Naive B cell (primary cell): ENCODE results near the gene CBFA2T3. TPM values are rescaled to one million over a fixed set of nuclear protein-coding genes. Genes with fewer than 3 reads are reported as not detected.
A peak's percentile ranks its signal among the peaks of the same experiment; 100 is the strongest.
"Not testable (repeated sequence)": the region's sequence is repeated elsewhere in the genome, so short reads cannot be mapped to it uniquely, and the experiment has no call there.

Experiments
- ATAC-seq, 2 donors: fragments of 150-1000 bp; cut with Tn5 transposase; 2 replicates each; pipeline ENCODE4 v1.10.0; 2021; ENCODE audit warnings: low read depth in 2 of 2, mild to moderate bottlenecking in 2 of 2, moderate library complexity in 2 of 2
- DNase-seq: peaks from one replicate; pipeline ENCODE4 v3.0.0; 2022
- H3K27ac Mint-ChIP-seq, 6 donors: one replicate each; pipeline ENCODE4 v1.8.0; 2020 to 2022; ENCODE audit warnings: mild to moderate bottlenecking in 6 of 6, mixed read lengths in 6 of 6, moderate library complexity in 5 of 6, inconsistent platforms in 2 of 6
- H3K27me3 Mint-ChIP-seq, 3 donors: one replicate each; pipeline ENCODE4 v1.8.0; 2021 to 2022; ENCODE audit warnings: mixed read lengths in 3 of 3, mild to moderate bottlenecking in 1 of 3
- H3K36me3 Mint-ChIP-seq, 2 donors: one replicate each; pipeline ENCODE4 v1.8.0; 2020 to 2022; ENCODE audit warnings: mixed read lengths in 2 of 2, inconsistent platforms in 1 of 2, mild to moderate bottlenecking in 1 of 2
- H3K4me1 Mint-ChIP-seq, 3 donors: one replicate each; pipeline ENCODE4 v1.8.0; 2020 to 2022; ENCODE audit warnings: mixed read lengths in 3 of 3, inconsistent platforms in 1 of 3, mild to moderate bottlenecking in 1 of 3, moderate library complexity in 1 of 3
- H3K4me3 Mint-ChIP-seq, 8 donors: one replicate each; pipeline ENCODE4 v1.8.0; 2020 to 2022; ENCODE audit warnings: mild to moderate bottlenecking in 8 of 8, mixed read lengths in 8 of 8, moderate library complexity in 8 of 8, inconsistent platforms in 2 of 8
- H3K9me3 Mint-ChIP-seq, 7 donors: one replicate each; pipeline ENCODE4 v1.8.0; 2020 to 2022; ENCODE audit warnings: mixed read lengths in 7 of 7, mild to moderate bottlenecking in 5 of 7, inconsistent platforms in 2 of 7, moderate library complexity in 1 of 7
- polyA plus RNA-seq, 6 donors: library from polyadenylated mRNA; unstranded; fragments of 300-500 nt; fragmentation: Illumina TruSeq; gene quantifications; one replicate each; pipeline ENCODE4 v1.2.3, GENCODE V29; 2021; ENCODE audit warnings: low read depth in 6 of 6

CBFA2T3 gene
- polyA plus RNA-seq, 6 donors from 2014 or later, result 0.14 to 19.0 (median 10.0) TPM

- Mint-ChIP-seq H3K9me3 (peaks cover 0 to 12% (median 0%) of the 10 kb centered on the region in 7 donors), H3K4me1 (peaks cover 15 to 22% (median 16%) of the 10 kb centered on the region in 3 donors), H3K36me3 (peaks cover 0 to 9% of the 10 kb centered on the region in 2 donors), H3K4me3 (no peak overlapping the region), H3K27me3 (peaks cover 10 to 61% (median 55%) of the 10 kb centered on the region in 3 donors), H3K27ac (peak overlapping the region in 2 of 6 donors; percentile 42 to 84)
- DNase-seq, result peak; percentile 41
- peak; percentile 37 to 43 for ATAC-seq
Measured at GRCh38 chr16:89009343-89010209, 32.6 kb upstream of the CBFA2T3 start.

- H3K27ac Mint-ChIP-seq, ATAC-seq, DNase-seq, H3K4me3 Mint-ChIP-seq: not testable (repeated sequence)
- peaks cover 10 to 65% (median 59%) of the 10 kb centered on the region in 3 donors for H3K27me3 Mint-ChIP-seq
- H3K9me3 Mint-ChIP-seq, result peaks cover 0 to 12% (median 0%) of the 10 kb centered on the region in 7 donors
- peaks cover 23 to 28% (median 24%) of the 10 kb centered on the region in 3 donors for H3K4me1 Mint-ChIP-seq
- H3K36me3 Mint-ChIP-seq, result peaks cover 0 to 15% of the 10 kb centered on the region in 2 donors
Measured at GRCh38 chr16:89008796-89009195, 31.8 kb upstream of the CBFA2T3 start.

GRCh38 chr16:89007371-89008249 is 30.6 kb upstream of the CBFA2T3 start:
- H3K27me3 Mint-ChIP-seq, result peaks cover 5 to 61% (median 53%) of the 10 kb centered on the region in 3 donors
- DNase-seq (no peak), ATAC-seq (no peak)
- peaks cover 0 to 15% of the 10 kb centered on the region in 2 donors for H3K36me3 Mint-ChIP-seq
- H3K4me1 Mint-ChIP-seq, result peaks cover 25% of the 10 kb centered on the region in 3 donors
- H3K27ac Mint-ChIP-seq, result no peak overlapping the region
- H3K4me3 Mint-ChIP-seq, result no peak overlapping the region
- H3K9me3 Mint-ChIP-seq, result peaks cover 0 to 12% (median 0%) of the 10 kb centered on the region in 7 donors

DNA sequence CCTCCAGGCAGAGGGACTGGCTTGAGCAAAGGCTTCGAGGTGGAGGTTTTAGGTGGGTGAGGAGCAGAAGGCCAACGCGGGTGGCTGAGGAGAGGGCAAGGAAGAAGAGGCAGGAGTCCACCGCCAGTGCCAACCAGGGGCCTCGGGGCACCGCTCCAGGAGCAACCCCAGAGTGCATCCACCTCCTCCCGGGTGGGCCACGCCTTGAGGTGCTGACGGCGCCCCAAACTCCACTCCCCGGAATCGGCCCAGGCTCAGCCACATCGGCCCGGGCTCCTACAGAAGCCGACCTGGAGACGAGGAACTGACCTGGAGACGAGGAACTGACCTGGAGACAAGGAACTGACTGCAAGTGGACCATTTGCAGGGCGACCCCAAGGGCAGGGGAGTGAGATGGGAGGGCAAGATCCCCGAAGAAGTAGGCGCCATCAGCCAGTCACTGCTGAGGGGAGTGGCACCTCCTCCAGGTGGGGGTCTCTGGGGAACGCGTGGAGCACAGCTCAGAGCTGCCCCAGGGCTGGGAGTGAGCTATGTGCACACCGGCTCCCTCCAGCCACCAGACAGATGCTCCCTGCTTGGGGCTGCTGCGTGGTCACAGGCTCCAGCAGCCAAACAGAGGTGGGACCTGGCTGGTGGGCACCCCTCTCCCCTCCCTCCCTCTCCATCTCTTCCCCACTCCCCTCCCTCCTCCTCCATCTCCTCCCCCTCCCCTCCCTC is 29.2 kb upstream of the CBFA2T3 start:
- Mint-ChIP-seq H3K4me3 (no peak overlapping the region), H3K36me3 (peaks cover 0 to 15% of the 10 kb centered on the region in 2 donors)

GRCh38 chr16:89005201-89006035 is 28.4 kb upstream of the CBFA2T3 start:
- Mint-ChIP-seq H3K36me3 (peaks cover 0 to 15% of the 10 kb centered on the region in 2 donors), H3K27ac (peak overlapping the region in 2 of 6 donors; percentile 54 to 66), H3K4me1 (peaks cover 25% of the 10 kb centered on the region in 3 donors), H3K27me3 (peaks cover 5 to 69% (median 50%) of the 10 kb centered on the region in 3 donors), H3K4me3 (peak overlapping the region in 2 of 8 donors; percentile 3 to 67), H3K9me3 (peaks cover 0 to 6% (median 2%) of the 10 kb centered on the region in 7 donors)
- ATAC-seq (no peak), DNase-seq (no peak)

More for the DNA sequence above, 29.2 kb upstream of the CBFA2T3 start:
- ATAC-seq (no peak), DNase-seq (no peak)
- Mint-ChIP-seq H3K27ac (peak overlapping the region in 2 of 6 donors; percentile 54 to 66), H3K27me3 (peaks cover 5 to 61% (median 50%) of the 10 kb centered on the region in 3 donors), H3K4me1 (peaks cover 25% of the 10 kb centered on the region in 3 donors), H3K9me3 (peaks cover 0 to 5% (median 2%) of the 10 kb centered on the region in 7 donors)

- peaks cover 2 to 9% (median 3%) of the 10 kb centered on the region in 7 donors for H3K9me3 Mint-ChIP-seq
- peak; percentile 46 to 62 for ATAC-seq
- peaks cover 0 to 12% of the 10 kb centered on the region in 2 donors for H3K36me3 Mint-ChIP-seq
- H3K27ac Mint-ChIP-seq, result peak overlapping the region in 1 of 6 donors; percentile 67
- peaks cover 24 to 27% (median 26%) of the 10 kb centered on the region in 3 donors for H3K4me1 Mint-ChIP-seq
- no peak for DNase-seq
- peak overlapping the region in 7 of 8 donors; percentile 52 to 84 (median 62) for H3K4me3 Mint-ChIP-seq
- H3K27me3 Mint-ChIP-seq, result peaks cover 3 to 66% (median 40%) of the 10 kb centered on the region in 3 donors
Measured at GRCh38 chr16:89004209-89004831, 27.3 kb upstream of the CBFA2T3 start.

DNA sequence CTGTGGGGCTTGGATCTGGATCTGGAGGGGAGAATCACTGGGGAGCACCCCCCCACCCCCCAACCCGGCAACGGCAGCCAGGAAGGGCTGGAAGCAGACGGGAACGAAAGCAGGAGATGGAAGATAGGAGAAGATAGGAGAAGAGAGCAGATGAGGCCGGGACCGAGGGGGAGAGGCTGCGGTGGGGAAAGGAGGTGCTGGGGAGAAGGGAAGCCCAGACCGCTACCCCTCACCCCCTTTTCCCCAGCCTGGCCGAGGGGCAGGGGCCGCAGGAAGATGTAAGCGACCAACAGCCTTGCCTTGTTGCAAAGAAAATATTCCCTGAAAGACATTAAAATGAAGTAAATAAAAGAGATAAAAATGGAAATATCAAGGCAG is 26.8 kb upstream of the CBFA2T3 start:
- Mint-ChIP-seq H3K4me3 (peak overlapping the region in 5 of 8 donors; percentile 58 to 84 (median 63)), H3K27ac (no peak overlapping the region)

DNA sequence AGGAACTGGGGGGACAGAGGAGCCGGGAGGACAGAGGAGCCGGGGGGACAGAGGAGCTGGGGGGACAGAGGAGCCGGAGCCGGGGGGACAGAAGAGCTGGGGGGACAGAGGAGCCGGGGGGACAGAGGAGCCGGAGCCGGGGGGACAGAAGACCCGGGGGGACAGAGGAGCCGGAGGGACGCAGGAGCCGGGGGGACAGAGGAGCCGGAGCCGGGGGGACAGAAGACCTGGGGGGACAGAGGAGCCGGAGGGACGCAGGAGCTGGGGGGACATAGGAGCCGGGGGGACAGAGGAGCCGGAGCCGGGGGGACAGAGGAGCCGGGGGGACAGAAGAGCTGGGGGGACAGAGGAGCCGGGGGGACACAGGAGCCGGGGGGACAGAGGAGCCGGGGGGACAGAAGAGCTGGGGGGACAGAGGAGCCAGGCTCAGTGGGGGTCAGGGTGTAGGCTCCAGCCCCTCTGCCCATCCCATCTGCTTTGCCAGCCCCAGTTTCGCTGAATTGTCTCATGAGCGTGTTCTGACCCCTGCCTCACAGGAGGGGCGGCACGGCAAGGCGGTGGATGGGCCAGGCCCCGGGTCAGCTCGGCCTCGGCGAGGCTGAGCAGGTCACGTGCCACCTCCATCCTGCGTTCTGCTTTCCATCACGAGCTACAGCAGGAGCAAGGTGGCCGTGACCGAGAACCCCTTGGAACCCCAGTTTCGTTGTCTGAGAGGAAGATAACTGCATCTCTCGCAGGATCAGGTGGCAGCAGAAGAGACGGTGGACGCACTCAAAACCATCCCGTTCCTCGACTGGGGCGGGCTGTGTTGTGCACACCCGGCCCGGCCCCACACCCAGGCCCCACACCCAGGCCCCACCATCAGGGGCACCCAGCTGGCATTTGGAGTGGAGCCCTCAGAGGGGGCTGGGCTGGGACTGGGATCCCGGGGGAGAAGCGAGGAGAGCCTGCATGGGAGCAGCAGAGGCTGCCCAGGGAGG is 26.1 kb upstream of the CBFA2T3 start:
- H3K36me3 Mint-ChIP-seq, result peaks cover 5 to 15% of the 10 kb centered on the region in 2 donors
- H3K4me3 Mint-ChIP-seq, result peak overlapping the region in 5 of 8 donors; percentile 9 to 62 (median 46)
- peaks cover 2 to 15% (median 6%) of the 10 kb centered on the region in 7 donors for H3K9me3 Mint-ChIP-seq
- peaks cover 25 to 30% (median 26%) of the 10 kb centered on the region in 3 donors for H3K4me1 Mint-ChIP-seq
- no peak overlapping the region for H3K27ac Mint-ChIP-seq
- no peak for DNase-seq
- H3K27me3 Mint-ChIP-seq, result peaks cover 4 to 64% (median 36%) of the 10 kb centered on the region in 3 donors
- peak in 1 of 2 donors; percentile 17 for ATAC-seq

More for the DNA sequence above, 26.8 kb upstream of the CBFA2T3 start:
- H3K27me3 Mint-ChIP-seq, result peaks cover 4 to 64% (median 36%) of the 10 kb centered on the region in 3 donors
- peaks cover 25 to 29% (median 26%) of the 10 kb centered on the region in 3 donors for H3K4me1 Mint-ChIP-seq
- ATAC-seq, result no peak
- peaks cover 5 to 14% of the 10 kb centered on the region in 2 donors for H3K36me3 Mint-ChIP-seq
- peaks cover 2 to 14% (median 6%) of the 10 kb centered on the region in 7 donors for H3K9me3 Mint-ChIP-seq
- DNase-seq, result no peak

- Mint-ChIP-seq H3K9me3 (peaks cover 6 to 22% (median 11%) of the 10 kb centered on the region in 7 donors), H3K4me1 (peaks cover 21 to 30% (median 25%) of the 10 kb centered on the region in 3 donors), H3K36me3 (peaks cover 5 to 23% of the 10 kb centered on the region in 2 donors), H3K27me3 (peaks cover 8 to 62% (median 30%) of the 10 kb centered on the region in 3 donors)
- ATAC-seq, H3K4me3 Mint-ChIP-seq, DNase-seq, H3K27ac Mint-ChIP-seq: not testable (repeated sequence)
Measured at GRCh38 chr16:89002081-89002480, 25.1 kb upstream of the CBFA2T3 start.

DNA sequence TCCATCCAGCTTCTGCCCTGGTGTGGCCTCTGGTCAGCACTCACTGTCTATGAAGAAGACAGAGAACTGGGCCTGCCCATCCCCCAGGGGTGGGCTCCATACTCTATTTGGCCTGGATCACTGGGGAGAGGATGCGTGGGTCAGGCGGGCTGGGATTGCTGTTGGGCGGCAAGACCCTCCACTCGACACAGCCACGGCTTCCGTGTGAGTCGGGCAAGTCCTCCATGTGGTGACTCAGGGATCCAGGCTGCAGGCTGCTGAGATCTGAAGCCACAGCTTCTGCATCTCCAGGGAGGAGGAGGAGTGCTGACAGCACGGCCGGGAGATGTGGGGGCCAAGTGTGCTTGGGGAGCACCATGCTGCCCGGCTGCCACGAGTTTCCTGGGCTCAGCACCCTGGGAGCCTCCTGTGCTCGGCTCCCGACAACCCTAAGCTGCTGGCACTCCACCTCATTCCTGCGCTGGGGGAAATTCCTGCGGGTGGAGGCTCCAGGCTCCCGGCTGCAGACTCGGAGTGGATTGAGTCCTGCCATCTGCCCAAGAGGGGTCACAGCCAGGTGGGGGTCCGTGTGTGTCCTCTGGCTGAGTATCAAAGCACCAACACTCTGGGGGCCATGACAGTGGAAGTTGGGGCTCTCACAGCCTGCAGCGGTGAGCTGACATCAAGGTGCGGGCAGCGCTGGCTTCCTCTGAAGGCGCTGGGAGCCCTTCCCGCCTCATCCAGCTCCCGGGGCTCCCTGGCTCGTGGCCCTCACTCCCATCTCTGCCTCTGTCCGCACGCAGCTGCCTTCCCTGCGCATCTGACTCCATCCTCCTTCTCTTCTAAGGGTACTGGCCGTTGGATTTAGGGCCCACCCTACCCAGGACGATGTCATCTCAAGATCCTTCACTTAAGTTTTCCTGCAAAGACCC is 24.4 kb upstream of the CBFA2T3 start:
- DNase-seq, result no peak
- Mint-ChIP-seq H3K36me3 (peaks cover 5 to 23% of the 10 kb centered on the region in 2 donors), H3K9me3 (peaks cover 6 to 22% (median 11%) of the 10 kb centered on the region in 7 donors), H3K27me3 (peaks cover 8 to 61% (median 29%) of the 10 kb centered on the region in 3 donors), H3K4me1 (peaks cover 21 to 30% (median 25%) of the 10 kb centered on the region in 3 donors), H3K4me3 (no peak overlapping the region), H3K27ac (no peak overlapping the region)
- no peak for ATAC-seq
